Fibroblast of skin of abdomen (primary cell): ENCODE data around the gene CCDC183.
"Not testable (repeated sequence)": the region's sequence is repeated elsewhere in the genome, so short reads cannot be mapped to it uniquely, and the experiment has no call there.

Source experiments
- DNase-seq: peaks from one replicate; pipeline ENCODE4 v3.0.0-alpha.2; 2013

The CCDC183 gene

DNA sequence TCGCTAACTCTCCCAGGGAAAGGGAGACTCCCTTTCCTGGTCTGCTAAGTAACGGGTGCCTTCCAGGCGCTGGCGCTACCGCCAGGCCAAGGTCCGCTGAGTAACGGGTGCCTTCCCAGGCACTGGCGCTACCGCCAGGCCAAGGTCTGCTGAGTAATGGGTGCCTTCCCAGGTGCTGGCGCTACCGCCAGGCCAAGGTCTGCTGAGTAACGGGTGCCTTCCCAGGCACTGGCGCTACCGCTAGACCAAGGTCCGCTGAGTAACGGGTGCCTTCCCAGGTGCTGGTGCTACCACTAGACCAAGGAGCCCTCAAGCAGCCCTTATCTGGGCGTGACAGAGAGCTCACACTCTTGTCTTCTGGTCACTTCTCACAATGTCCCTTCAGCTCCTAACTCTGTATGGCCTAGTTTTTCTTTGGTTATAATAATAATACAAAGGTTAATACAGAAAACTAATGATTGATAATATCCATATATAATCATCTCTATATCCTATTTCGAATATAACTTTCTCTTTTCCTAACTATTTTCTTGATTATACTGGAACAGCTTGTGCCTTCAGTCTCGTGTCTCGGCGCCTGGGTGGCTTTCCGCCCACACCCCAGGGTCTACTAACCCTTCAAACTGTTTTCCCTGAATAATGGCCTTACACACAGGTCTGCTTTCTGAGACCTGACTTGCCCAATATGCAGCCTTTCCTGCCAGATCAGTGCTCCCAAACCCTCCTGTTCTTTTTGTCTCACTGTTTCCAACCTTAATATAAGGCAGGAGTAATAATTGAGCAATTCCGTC, 10.4 kb upstream of the CCDC183 start:
- not testable (repeated sequence) for DNase-seq

DNA sequence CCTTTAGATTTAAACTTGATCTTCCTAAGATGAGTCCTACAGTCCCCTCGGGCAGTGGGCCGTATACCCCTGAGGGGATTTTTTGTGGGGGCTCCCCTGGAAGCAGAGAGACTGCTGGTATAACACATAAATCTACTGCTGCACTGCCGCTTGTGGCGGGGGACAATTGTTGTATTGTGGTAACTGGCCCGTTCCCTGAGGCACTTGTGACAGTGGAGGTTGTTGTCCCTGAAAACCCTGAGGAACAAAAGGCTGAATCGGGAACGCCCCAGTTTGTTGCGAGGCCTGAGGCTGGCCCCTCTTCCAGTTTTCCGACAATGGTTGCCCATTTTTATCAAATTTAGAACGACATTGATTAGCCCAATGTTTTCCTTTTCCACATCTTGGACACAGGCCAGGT, 9.7 kb upstream of the CCDC183 start:
- no peak for DNase-seq

DNA sequence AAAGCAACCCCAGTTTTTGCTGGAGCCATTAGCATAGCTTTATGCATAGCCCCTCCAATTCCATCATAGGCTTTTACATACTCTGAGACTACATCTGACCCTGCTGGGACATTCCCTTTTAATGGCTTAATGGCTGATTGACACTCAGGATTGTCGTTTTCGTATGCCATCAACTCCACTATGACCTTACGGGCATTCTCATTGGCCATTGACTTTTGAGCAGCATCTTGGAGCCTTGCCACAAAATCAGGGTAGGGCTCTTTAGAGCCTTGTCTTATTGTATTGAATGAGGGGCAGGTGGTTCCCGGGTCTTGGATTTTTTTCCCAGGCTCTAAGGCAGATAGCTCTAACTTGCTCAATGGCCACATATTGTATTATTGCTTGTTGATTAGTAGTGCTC, 9.2 kb upstream of the CCDC183 start:
- not testable (repeated sequence) for DNase-seq

DNA sequence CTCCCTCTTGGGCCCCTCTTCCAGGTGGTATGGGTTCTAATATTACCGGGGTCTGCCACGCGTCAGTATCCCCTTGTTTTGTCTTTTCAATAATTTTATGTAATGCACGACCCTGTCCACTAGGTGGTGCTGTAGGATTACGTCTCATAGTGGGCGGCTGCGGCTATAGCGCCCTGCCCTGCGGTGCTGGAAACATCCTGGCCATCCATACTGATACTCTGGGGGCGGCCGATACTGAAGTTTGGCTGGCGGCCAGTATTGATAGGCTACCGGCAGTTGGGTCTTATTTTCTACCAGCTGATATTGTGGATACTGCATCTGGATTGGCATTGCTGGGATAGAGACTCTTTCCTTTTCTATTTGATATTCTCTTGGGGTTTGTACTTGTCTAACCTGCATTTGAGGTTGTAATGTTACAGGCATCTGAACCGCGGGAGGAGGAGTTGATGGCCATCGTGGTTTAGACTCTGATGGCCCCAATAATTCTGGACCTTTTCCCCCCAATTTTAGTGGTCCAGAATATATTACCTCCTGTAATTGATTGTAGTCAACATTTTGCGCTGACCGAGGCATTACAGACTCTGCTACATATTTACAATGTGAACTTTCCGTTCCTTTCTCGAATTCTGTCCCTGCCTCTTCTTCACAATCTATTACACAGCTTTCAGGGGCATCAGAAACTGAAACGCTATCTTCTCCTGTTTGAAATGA, 8.3 kb upstream of the CCDC183 start:
- DNase-seq: peak; percentile 56

DNA sequence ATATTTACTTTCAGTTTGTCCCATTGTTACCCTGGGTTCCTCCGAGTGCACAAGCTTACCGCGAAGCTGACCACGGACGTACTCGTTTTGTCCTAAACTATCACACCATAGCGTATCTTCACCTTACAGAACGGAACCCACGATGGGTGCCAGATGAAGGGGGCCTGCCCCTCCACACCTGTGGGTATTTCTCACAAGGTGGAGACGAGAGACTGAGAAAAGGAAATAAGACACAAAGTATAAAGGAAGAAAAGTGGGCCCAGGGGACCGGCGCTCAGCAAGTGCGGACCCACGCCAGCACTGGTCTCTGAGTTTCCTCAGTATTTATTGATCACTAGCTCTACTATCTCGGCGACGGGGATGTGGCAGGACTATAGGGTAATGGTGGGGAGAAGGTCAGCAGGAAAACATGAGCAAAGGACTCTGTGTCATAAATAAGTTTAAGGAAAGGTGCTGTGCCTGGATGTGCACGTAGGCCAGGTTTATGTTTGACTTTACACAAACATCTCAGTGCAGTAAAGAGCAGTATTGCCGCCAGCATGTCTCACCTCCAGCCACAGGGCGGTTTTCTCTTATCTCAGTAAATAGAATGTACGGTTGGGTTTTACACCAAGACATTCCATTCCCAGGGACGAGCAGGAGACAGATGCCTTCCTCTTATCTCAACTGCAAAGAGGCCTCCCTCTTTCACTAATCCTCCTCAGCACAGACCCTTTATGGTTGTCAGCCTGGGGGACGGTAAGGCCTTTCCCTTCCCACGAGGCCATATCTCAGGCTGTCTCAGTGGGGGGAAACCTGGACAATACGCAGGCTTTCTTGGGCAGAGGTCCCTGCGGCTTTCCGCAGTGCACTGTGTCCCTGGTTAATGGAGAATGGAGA, 7.3 kb upstream of the CCDC183 start:
- DNase-seq: not testable (repeated sequence)

DNA sequence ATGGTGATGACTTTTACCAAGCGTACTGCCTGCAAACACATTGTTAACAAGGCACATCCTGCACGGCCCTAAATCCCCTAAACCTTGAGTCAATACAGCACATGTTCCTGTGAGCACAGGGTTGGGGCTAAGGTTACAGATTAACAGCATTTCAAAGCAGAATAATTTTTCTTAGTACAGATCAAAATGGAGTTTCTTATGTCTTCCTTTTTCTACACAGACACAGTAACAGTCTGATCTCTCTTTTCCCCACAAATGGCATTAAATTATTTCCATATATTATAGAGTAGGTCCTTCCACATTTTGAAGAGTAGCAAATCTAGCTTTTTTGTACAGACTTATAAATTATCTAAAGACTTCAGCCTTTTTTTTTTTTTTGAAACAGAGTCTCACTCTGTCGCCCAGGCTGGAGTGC, 6.6 kb upstream of the CCDC183 start:
- DNase-seq: no peak

DNA sequence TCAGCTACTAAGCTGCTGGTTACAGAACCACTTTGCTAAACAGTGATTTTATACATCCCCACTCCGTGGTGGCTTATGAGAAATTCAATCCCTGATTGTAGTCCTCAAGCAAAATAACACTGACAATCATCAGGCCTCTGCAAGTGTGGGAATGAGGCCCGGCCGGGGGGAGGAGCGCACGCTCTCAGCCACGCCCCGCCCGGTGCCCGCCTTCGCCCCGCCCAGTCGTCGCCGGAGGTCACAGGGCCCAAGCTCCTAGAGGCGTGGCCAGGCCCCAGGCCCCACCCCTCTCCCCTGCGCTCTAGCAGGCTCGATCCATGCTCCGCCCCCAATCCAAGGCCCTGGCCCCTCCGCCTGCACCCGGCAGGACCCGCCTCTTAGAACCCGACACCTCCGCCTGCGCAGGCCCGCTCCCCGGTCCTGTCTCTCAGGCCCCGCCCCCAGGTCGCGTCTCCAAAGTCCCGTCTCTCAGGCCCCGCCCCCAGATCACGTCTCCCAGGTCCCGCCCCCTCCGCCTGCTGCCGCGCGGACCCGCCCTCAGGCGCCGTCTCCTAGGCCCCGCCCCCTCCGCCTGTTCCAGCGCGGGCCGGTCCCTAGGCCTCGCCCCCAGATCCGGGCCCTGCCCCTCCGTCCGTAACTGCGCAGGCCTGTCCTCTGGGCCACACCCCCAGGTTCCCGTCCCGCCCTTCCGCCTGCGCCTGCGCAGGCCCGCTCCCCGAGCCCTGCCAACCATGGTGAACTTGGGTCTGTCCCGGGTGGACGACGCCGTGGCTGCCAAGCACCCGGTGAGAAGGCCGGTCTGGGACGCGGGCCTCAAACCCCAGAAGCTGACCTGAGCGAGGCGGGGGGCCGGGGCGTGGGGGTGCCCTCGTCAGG, 5.3 kb upstream of the CCDC183 start, which contains the start of gene TMEM141:
TSS of gene TMEM141 (plus strand) at position 705 of the 876 bp plus-strand sequence. CDS start at position 732, 27 bp downstream.
- DNase-seq: peak; percentile 99

DNA sequence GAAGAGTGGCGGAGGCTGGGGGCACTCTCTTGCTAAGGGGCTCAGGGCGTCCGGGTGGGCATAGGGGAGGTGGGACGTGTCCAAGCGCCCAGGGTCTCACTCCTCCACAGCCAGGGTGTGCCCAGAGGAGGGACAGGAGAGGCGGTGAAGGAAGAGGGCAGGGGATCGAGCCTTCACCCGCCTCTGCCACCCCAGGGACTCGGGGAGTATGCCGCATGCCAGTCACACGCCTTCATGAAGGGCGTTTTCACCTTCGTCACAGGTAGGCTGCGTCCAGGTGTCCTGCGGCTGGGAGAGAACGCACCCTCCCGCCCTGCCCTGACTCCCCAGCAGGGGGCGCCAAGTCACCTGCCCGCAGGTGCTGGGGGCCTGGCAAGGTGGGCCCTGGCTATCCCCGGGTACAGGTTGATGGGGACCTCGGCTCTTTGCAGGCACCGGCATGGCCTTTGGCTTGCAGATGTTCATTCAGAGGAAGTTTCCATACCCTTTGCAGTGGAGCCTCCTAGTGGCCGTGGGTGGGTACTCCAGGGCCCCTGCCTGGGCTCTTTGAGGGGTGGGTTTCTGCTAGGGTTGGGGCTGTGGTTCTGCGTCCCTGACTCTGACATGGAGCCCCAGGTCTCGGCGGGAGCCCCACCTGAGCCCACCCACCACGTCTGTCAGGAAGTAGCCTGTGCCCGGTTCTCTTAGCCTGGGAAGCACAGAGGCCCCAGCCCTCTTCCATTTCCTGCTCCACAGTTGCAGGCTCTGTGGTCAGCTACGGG, 4.4 kb upstream of the CCDC183 start:
- DNase-seq: no peak

DNA sequence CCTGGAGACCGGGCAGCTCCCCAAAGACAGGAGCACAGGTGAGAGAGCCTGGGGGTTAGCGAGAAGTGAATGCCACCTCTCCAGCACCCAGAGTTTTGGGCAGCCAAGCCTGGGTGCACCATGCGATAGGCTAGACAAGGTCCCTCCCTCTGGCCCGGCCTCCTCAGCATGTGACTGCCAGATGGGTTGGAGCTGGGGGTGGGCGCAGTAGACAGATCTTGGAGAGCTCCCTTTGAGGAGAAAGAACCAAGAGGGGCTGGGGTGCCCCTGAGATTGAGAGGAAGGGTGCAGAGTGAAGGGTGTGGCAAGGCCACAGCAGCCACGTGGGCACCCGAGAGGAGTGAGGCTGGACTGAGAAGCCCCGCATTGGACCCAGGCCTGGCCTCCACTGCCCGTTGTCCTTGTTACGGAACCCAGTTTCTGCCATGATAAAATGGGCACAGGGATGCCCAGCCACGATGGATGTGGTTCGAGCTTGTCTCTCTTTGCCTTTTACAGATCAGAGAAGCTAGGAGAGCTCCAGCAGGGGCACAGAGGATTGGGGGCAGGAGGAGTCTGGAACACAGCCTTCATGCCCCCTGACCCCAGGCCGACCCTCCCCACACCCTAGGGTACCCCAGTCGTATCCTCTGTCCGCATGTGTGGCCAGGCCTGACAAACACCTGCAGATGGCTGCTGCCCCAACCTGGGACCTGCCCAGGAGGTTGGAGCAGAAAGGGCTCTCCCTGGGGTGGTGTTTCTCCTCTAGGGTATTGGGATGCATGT, 3.6 kb upstream of the CCDC183 start:
- no peak for DNase-seq

DNA sequence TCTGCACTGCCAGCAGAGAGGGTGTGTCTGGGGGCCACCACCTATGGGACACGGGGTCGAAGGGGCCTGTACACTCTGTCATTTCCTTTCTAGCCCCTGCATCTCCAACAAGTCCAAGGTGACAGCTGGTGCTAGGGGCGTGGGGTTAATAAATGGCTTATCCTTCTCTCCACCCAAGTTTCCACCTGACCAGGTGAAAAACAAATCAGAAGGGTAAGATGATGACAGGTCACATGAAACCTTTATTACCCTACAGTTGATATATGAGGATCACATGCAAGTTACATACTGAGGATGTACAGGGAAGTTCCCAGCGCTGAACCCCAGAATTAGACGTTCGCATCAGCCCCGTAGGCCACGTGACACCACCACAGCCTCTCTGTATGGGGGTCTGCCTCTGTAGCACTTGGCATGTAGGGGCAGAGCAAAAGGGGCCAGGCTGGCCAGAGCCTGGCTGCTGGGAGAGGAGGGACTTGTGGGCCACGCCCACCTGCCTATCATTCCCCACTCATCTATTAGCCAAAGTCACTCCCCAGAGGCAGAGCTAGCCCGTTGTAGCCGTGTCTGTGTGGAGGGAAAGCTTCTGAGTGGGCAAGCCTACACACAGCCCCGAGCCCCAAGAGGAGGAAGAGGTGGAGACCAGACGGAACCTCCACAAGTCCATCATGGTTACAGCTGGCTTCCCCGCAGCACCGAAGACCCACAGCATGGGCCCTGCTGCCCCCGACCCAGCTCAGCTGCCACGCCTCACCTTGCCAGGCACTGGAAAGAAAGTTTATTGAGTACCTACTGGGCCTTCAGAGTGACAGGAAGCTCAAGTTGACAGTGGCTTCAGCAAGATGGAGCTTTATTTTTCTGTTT, 2.8 kb upstream of the CCDC183 start:
- DNase-seq: no peak

DNA sequence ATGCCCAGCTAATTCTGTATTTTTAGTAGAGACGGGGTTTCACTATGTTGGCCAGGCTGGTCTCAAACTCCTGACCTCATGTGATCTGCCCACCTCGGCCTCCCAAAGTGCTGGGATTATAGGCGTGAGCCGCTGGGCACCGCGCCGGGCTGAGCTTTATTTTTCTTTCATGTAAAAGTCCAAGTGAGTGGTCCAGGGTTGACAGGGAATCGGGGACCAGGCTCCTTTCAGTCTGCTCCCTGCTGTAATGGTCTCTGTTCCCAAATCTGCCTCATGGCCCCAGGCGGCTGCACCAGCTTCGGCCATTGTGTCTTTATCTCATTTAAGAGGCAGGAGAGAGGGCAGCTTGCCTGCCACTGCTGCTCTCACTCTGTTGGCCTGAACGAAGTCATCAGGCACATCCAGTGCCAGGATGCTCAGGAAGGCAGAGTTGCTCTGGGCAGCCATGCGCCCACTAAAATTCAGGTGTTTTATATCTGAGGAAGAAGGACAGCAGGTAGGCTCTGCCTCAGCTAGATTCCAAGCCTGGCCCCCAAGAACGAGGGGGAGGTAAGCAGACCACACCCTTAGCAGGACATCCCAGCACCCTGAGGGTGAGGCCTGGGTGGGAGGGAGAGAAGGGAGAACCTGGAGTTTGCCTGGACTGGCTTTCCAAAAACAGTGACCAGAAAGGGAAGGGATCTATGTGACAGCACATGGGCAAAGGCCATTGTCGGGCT, 1.7 kb upstream of the CCDC183 start:
- no peak for DNase-seq

DNA sequence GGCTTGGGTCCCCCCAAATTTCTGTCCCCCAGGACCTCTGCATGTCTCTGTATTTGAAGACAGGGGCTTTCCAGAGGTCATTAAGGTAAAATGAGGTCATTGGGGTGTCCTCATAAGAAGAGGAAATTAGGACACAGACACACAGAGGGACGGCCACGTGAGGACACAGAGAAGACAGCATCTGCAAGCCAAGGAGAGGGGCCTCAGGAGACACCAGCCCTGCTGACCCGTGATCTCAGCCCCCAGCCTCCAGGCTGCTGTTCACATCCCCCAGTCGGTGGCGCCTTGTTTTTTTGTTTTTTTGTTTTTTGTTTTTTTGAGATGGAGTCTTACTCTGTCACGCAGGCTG, 1.2 kb upstream of the CCDC183 start:
- DNase-seq: no peak

DNA sequence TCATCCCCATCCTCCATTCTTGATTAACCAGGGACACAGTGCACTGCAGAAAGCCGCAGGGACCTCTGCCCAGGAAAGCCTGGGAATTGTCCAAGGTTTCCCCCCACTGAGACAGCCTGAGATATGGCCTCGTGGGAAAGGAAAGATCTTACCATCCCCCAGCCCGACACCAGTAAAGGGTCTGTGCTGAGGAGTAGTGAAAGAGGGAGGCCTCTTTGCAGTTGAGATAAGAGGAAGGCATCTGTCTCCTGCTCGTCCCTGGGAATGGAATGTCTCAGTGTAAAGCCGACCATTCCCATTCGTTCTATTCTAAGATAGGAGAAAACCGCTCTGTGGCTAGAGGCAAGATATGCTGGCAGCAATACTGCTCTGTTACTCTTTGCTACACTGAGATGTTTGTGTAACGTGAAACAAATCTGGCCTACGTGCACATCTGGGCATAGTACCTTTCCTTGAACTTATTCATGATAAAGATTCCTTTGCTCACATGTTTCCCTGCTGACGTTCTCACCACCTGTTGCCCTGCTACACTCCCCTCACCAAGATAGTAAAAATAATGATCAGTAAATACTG, 723 bp downstream of the CCDC183 start:
- DNase-seq: not testable (repeated sequence)

DNA sequence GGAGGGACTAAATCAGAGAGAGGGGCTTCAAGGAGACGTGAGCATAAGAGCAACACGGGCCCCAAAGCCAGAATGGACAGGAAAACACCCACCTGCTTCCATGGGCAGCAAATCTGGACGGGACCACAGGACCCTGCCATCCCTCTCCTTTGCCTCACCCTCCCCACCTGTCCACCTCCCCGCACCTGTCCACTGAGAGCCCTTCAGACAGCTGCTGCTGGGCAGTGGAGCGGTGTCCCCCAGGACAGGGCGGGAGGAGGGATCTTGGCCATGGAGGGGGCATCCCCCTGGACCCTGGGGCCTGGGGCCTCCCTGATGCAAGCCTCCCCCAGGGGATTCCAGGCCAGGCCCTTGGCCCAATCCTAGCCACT, 2.6 kb downstream of the CCDC183 start:
- no peak for DNase-seq

DNA sequence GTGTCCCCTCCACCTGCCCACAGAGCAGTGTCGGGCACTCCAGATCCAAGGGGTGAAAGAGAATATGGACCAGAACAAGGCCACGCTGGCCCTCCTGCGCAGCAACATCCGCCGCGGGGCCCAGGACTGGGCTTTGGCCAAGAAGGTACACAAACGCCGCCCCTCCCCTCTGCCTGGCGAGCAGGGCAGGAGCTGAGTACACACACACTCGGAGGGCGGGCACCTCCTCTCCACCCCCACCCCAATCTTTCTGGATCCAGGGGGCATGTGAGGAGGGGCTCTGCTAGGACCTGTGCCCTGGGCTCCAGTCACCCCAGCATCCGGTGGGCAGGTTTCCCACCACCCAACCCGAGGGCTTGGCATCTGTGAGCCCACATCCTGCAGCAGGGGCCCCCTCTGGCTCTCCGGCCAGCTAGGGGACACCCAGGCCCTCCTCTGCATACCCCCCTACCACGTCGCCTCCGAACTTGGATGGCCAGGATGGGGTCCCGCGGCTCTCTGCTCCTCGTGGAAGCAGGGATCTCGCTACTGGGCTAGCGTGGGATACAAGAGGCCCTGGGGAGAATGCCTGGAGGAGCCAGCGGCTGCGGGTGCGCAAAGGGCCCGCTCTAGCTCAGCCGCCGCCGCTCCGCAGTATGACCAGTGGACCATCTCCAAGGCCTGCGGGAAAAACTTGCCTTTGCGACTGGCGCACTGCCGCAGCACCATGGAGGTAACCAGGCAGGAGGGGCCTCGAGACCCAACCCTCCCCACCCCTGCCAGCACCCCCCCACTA, 3.1 kb downstream of the CCDC183 start:
- DNase-seq: no peak

DNA sequence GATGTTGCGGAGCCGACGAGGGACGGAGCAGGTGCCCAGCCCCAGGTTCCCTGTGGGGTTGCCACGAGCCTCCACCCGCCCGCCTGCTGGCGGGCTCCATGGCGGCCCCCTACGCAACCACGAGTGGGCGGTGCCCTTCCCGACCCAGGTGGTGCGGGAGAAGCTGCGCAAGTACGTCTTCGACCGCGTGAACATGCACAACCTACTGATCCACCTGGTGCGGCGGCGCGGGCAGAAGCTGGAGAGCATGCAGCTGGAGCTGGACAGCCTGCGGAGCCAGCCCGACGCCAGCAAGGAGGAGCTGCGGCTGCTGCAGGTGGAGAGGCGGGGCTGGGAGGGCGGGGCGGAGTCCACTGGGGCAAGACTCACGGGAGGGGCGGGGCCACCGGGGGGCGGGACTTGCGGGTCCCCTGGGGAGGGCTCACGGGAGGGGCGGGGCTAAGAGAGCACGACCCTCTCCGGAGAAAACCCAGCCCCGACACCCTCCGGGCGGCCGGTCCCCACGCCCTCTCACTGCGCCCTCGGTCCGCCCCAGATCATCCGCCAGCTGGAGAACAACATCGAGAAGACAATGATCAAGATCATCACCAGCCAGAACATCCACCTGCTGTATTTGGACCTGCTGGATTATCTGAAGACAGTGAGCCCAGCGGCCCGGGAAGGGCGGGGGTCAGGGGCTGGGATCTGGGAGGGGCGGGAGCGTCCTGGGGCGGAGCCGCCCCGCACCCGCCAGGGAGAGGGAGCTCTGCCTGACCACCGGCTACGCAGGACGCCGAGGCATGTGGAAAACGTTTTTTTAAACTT, 3.9 kb downstream of the CCDC183 start:
- DNase-seq: no peak

DNA sequence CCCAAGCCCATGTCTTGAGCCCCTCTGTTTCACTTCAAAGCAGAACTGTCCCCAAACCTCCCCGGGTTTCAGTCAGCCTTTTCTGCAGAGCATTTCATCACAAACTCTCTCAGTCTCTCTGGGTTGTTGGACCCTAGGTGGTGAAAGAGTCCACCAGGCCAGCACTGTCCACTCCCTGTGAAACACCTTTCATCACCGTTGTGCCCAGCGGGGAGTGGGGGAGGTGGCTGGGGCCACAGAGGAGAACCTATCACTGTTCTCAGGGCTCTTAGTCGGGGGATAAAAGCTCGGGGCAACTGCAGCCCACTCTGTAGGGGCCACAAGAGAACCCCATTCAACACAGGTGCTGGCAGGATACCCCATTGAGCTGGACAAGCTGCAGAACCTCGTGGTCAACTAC, 6.2 kb downstream of the CCDC183 start:
- no peak for DNase-seq
